ENCODE measurements around the gene SLCO3A1.

SLCO3A1 gene

GRCh38 chr15:92076541-92076940 is 223.0 kb downstream of the SLCO3A1 start:
- no peak for DNase-seq

GRCh38 chr15:92077353-92078085 is 224.0 kb downstream of the SLCO3A1 start:
- DNase-seq: peak; percentile 39 to 44

GRCh38 chr15:92078270-92078669 is 224.8 kb downstream of the SLCO3A1 start:
- no peak for DNase-seq

GRCh38 chr15:92079047-92079446 is 225.5 kb downstream of the SLCO3A1 start:
- DNase-seq: peak; percentile 4 to 7

GRCh38 chr15:92079647-92080255 is 226.2 kb downstream of the SLCO3A1 start:
- DNase-seq: no peak

GRCh38 chr15:92082006-92082843 is 228.7 kb downstream of the SLCO3A1 start:
- peak; percentile 55 to 58 for DNase-seq

- DNase-seq: no peak
These were observed 229.7 kb downstream of the SLCO3A1 start for GRCh38 chr15:92083190-92083589.

GRCh38 chr15:92087211-92087610 is 233.7 kb downstream of the SLCO3A1 start:
- no peak for DNase-seq

- no peak for DNase-seq
These were observed 237.7 kb downstream of the SLCO3A1 start for GRCh38 chr15:92091155-92091734.

GRCh38 chr15:92092289-92093105 is 239.0 kb downstream of the SLCO3A1 start:
- no peak for DNase-seq

GRCh38 chr15:92095693-92096092 is 242.2 kb downstream of the SLCO3A1 start:
- DNase-seq: peak; percentile 46 to 82

GRCh38 chr15:92097474-92098178 is 244.1 kb downstream of the SLCO3A1 start:
- DNase-seq: peak; percentile 30 to 31

GRCh38 chr15:92098869-92099268 is 245.4 kb downstream of the SLCO3A1 start:
- no peak for DNase-seq

- DNase-seq: no peak
These were observed 246.8 kb downstream of the SLCO3A1 start for GRCh38 chr15:92100301-92100700.

GRCh38 chr15:92100751-92101150 is 247.2 kb downstream of the SLCO3A1 start:
- no peak for DNase-seq

- no peak for DNase-seq
These were observed 248.3 kb downstream of the SLCO3A1 start for GRCh38 chr15:92101708-92102394.

- DNase-seq: no peak
These were observed 248.9 kb downstream of the SLCO3A1 start for GRCh38 chr15:92102395-92102755.

GRCh38 chr15:92104072-92104471 is 250.6 kb downstream of the SLCO3A1 start:
- DNase-seq: no peak

- DNase-seq: no peak
These were observed 252.1 kb downstream of the SLCO3A1 start for GRCh38 chr15:92105611-92106010.

GRCh38 chr15:92107510-92107909 is 254.0 kb downstream of the SLCO3A1 start:
- no peak for DNase-seq

GRCh38 chr15:92109191-92109873 is 255.8 kb downstream of the SLCO3A1 start:
- no peak for DNase-seq
